Measurements from ENCODE around the gene SDCCAG8. TPM values are rescaled to one million over a fixed set of nuclear protein-coding genes. Genes with fewer than 3 reads are reported as not detected.

Gene SDCCAG8
- total RNA-seq, 1 experiment from 2014 or later, result 10.0 TPM

- no peaks in the 10 kb centered on the region for H4K20me1 ChIP-seq (ENCODE audit: control insufficient read depth, insufficient read depth, insufficient read length)
- no peak overlapping the region for H2AFZ ChIP-seq (ENCODE audit: low read length)
- no peaks in the 10 kb centered on the region for H3K79me1 ChIP-seq (ENCODE audit: insufficient read depth, low read depth, low read length, poor library complexity, severe bottlenecking)
- no peaks in the 10 kb centered on the region; the same call in 1 of the 2 replicates for H3K4me1 ChIP-seq (ENCODE audit: insufficient read depth, low read length)
- H3K79me2 ChIP-seq (ENCODE audit: insufficient read depth, low read length), result no peaks in the 10 kb centered on the region
- H3K27me3 ChIP-seq (ENCODE audit: insufficient read depth, low read length), result no peaks in the 10 kb centered on the region
- no peak overlapping the region for H3K4me2 ChIP-seq (ENCODE audit: insufficient read depth, insufficient read length, low read length)
- no peak for DNase-seq
- H2BK12ac ChIP-seq (ENCODE audit: insufficient read length, low read depth, low read length), result no peak overlapping the region
- no CpG with 5 or more reads among the region's 1 CpG for WGBS (ENCODE audit: extremely low coverage, insufficient read length, low lambda C conversion rate)
- H3T11ph ChIP-seq (ENCODE audit: low read length), result no peak overlapping the region
- H3K27ac ChIP-seq (ENCODE audit: insufficient read length, low read depth, low read length), result no peak overlapping the region
- no peak overlapping the region for H2BK5ac ChIP-seq (ENCODE audit: insufficient read length, low read length)
- Mint-ChIP-seq H3K4me3 (no peak overlapping the region), H3K27me3 (ENCODE audit: low read depth) (no peaks in the 10 kb centered on the region), H3K9me3 (peaks cover 8 to 10% of the 10 kb centered on the region in 2 experiments; a peak in 4 of 5 replicates), H3K4me1 (peaks cover 12 to 14% of the 10 kb centered on the region in 2 experiments), H3K27ac (no peak overlapping the region), H3K36me3 (ENCODE audit: insufficient read depth in 1 of 3, low read depth in 3 of 3) (peaks cover 7 to 23% (median 22%) of the 10 kb centered on the region in 3 experiments; a peak in 6 of 7 replicates)
- H4K5ac ChIP-seq (ENCODE audit: insufficient read length, low read depth, low read length), result no peak overlapping the region
- no peaks in the 10 kb centered on the region for H3K9me3 ChIP-seq (ENCODE audit: control insufficient read depth, low read depth, low read length)
- no peak overlapping the region for H2BK15ac ChIP-seq (ENCODE audit: low read depth, low read length)
- H3K56ac ChIP-seq (ENCODE audit: insufficient read length, low read depth, low read length), result no peak overlapping the region
- H3K4ac ChIP-seq (ENCODE audit: low read depth, low read length), result no peak overlapping the region
- no peak overlapping the region for H3K9ac ChIP-seq (ENCODE audit: extremely low read depth, insufficient read length, low read length)
- H3K23me2 ChIP-seq (ENCODE audit: insufficient read length, low read depth, low read length, poor library complexity, severe bottlenecking), result no peaks in the 10 kb centered on the region
- H4K91ac ChIP-seq (ENCODE audit: insufficient read length, low read depth, low read length), result no peak overlapping the region
- no peak overlapping the region for H2BK120ac ChIP-seq (ENCODE audit: low read depth, low read length, poor library complexity, severe bottlenecking)
- H2BK20ac ChIP-seq (ENCODE audit: low read depth, low read length, poor library complexity, severe bottlenecking), result no peak overlapping the region
- H3K14ac ChIP-seq (ENCODE audit: insufficient read depth, low read length), result no peak overlapping the region
- no peak overlapping the region for H2AK5ac ChIP-seq (ENCODE audit: insufficient read length, low read length)
- no peak overlapping the region for H3K23ac ChIP-seq (ENCODE audit: insufficient read length, low read depth, low read length)
- no peak overlapping the region for H3K18ac ChIP-seq (ENCODE audit: insufficient read length, low read depth, low read length)
- no peak for TF ChIP-seq CTCF (conservative IDR thresholded peaks at IDR 0.05)
- H4K8ac ChIP-seq (replicated peaks; ENCODE audit: insufficient read length, low read depth, low read length), result no peak overlapping the region
Observed at GRCh38 chr1:243514927-243515326, 259.1 kb downstream of the SDCCAG8 start.
